ENCODE results near the gene BATF3.

The BATF3 gene

DNA sequence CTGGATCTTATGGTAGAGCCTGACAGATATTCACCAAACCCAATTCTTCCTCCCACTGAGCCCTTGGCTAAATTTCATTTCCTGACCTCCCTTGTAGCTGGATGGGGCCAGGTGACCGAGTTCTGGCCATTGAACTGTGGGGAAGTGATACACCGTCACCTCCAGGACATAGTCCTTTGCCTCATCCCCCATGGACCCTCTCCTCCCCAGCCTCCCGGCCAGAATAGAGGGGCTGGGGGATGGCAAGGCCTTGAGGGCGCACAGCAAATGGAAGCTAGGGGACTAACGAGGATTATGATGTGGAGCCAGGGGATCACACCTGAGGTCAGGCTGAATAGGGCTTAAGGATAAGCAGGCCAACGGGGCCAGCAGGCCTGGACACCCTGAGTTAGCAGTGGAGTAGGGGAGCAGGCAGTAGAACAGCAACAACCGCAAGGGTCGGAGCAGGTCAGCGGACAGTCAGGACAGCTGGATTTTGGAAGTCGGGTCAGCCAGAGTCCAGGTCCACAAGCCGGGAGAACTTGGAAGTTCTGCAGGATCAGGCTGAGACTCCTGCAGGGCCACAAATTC lies 15.0 kb downstream of the BATF3 start:
- no peak for DNase-seq (ENCODE audit: low read depth)

DNA sequence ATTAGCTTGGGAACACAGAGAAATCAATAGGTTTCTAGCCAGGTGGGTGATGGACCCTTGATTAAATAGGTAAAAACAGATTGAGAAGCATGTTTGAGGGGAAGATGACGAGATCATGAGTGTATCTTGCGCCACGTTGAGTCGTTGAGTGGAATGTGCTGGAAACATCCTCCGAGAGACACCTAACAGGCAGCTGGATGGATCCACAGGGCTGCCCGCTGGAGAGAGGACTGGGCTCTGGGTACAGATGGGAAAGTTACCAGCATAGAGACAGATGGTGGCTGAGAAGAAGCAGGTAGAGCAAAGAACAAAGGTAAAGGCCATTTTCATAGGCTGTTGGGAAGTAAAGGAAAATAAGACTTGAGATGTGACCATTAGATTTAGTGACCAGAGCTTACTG lies 15.6 kb downstream of the BATF3 start:
- DNase-seq (ENCODE audit: low read depth), result no peak

DNA sequence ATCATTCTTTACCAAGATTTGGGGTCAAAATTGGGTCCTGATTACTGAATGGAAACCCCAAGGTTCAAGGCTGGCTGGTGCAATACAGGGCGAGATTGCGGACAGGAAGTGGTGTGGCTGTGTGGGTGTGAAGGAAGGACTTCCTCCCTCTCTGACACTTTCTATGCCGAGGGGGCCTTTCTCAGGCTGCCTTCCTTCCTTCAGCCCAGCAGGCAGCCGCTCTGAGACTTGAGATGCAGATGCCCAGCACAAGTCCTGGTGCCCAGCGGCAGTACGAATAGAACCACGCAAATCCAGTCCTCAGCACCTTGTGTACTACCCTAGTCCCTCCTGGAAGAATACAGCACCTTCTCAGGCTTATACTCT lies 16.3 kb downstream of the BATF3 start:
- no peak for DNase-seq (ENCODE audit: low read depth)

DNA sequence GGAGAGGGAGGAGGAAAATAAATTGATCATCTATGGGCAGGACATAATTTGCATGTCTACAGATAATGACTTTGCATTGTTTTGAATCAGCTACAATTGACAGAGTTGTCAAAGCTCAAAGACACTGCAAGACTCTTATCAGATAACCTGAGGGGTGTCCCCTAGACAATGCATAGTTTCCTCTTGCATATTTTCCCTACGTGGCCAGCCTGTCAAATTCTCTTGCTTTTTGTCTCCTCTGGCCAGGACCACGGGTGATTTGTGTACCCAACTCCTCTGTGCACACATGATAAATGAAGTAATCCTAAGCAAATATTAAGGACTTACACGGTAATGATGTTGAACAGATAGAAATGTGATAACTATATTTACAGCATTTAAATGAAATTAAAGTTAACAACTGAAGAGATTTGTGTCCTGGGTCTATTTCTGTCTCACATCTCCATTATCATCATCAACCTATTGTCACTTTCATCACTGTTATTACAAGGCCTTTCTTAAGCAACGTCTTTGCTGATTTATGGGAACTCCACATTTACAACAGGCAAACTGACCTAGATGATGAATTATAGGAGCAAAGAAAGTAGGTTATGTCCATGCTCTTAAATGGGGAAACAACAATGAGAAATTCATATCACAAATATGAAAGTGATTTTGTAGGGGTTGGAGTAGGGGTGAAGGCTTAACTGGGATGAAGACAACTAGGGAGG lies 18.8 kb downstream of the BATF3 start:
- no peak for DNase-seq (ENCODE audit: low read depth)

DNA sequence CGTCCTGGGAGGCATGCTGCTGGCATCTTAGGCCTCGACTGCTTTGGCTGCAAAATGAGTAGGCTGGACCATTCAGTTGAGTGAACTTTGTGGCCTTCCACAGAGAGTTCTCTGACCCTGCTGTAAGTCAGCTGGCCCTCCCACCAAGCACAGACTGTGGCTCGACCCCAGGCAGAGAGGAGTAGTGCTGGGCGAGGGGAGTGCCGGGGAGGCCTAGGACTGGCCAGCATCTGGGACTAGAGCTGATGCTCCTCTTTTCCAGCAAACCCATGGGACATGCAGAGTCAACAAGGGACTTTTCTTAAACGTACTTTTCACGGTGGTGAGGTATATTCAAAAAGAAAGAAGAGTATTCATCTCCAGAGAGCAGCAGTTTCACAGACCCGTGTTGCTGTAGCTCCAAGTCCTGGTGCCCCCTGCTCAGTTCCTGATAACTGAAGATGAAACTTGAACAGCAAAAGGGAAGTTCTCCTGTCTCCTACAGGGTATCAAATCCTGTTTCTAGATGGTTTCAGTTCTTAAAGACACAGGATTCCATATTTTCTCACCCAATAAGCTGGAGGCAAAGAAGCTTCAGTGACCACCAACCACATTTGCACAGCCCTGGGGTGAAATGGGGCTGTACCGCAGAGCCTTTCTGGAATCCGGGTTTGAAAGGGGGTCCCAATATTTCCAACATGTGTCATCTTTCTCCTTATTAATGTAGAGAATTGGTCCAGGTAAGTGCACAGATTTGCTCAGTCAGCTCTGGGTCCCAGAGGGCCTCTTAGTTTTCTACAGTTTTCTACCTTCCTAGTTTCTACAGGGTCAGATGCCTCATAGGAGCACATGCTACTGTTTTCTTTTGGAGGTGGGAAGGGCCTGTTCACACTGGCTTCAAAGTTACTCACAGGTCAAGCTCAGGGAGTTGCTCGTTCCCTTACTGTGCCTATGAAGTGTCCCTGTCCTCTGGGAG lies 20.9 kb downstream of the BATF3 start:
- no peak for DNase-seq (ENCODE audit: low read depth)

DNA sequence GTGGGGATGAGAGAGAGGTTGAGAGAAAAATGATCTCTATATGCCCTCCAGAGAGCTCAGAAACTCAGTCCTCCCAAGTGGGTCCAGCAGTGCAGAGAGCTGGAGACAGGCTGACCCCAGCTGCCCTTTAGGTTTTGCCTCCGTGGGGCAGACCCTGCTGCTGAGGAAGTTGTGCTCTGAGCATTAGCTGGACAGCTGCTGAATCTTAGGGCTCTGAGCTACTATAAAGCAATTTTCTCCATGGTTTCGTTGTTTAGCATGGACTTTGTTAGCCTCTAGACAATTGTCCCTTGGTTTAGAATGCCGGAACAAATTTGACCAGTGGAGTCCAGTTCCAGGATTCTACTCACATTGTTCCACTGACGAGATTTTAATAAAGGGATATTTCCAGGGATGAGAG lies 22.1 kb downstream of the BATF3 start:
- DNase-seq (ENCODE audit: low read depth), result no peak

DNA sequence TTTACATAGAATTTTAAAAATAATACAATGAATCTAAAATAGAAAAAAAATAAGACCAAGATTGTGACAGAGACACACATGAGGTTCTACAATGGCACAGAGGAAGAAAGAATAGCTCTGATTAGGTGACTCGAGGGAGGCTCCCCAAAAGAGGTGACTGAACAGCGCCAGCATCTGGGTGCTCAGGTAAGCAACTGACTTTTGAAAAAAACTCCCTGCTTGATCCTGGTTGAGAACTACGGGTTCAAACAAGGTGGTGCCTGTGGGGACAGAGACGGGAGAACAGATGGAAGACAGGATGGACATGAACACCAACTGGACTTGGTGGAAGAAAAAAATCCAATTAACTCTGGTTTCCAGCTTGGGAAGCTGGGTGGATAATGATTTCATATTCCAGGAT lies 22.5 kb downstream of the BATF3 start:
- DNase-seq (ENCODE audit: low read depth), result no peak

DNA sequence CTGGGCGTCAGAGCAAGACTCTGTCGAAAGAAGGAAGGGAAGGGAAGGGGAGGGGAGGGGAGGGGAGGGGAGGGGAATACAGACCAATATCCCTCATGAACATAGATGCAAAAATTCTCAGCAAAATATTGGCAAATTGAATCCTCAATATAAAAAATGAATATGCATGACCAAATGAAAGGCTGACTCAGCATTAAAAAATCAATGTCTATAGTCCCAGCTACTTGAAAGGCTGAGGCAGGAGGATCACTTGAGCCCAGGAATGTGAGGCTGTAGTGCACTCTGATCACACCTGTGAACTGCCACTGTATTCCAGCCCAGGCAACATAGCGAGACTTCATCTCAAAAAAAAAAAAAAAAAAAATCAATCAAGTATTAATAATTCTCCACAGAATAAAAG lies 24.0 kb downstream of the BATF3 start:
- no peak for DNase-seq (ENCODE audit: low read depth)

DNA sequence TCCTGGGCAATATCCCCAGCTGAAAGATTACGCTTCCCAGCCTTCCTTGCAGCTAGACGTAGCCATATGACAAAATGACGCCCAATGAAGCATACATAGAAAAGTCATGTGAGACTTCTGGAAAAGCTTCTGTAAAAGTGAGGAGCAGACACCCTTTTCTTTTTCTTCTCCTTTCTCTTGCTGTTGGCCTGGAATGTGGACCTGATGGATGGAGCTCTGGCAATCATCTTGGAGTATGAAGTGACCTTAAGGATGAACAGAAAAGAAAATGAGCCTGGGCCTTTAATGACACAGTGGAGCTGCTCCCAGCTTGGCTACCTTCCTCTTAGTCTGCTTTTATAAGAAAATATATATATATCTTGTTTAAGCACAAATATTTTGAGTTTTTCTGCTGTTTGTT lies 24.8 kb downstream of the BATF3 start:
- no peak for DNase-seq (ENCODE audit: low read depth)

DNA sequence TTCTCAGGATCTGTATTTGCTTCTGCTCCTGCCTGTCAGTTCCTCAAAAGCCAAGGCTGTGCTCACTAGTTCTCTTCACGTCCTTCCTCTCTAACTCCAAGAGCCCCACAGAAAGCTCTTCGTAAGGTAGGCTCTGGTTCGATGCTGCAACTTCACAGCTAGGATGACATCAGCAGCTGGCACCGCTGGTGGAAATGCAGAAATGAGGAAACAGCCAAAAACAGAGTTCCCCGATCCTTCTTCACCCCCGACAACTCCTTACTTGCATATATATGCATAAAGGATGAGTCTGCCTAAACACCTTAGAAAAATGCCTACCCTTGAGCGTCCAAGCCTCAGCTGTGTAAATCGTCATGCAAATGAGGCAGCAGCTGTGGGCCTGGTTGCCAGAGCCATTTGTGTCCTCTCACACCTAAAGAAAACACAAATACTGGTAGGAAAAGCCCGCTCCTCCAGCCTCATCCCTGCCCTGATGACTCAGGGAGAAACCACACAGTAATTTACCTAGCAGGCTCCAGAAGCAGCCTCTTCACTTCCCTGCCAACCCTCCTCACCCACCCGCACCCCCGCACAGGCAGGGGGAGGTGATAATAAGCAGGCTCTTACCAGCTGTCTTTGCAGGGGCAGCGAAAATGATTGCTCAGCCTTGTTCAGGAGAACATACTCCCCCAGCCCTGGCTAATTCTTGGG lies 28.2 kb downstream of the BATF3 start:
- no peak for DNase-seq (ENCODE audit: low read depth)

DNA sequence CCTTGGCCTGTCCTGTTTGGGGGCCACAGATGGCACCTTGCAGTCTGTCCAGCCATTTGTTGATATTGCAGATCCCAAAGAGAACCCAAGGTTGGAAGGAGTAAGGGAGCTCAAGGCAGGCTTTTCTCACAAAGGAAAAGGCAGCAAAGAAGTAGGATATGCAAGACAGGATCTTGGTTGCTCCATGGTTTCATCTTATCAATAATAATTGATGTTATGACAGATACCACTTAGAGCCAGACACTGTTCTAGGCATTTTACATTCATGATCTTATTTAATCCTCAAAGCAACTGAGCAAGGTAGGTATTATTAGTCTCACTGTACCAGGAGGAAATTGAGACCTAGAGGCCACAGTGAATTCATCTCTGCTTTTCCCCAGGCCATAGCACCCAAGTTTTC lies 28.8 kb downstream of the BATF3 start:
- no peak for DNase-seq (ENCODE audit: low read depth)

DNA sequence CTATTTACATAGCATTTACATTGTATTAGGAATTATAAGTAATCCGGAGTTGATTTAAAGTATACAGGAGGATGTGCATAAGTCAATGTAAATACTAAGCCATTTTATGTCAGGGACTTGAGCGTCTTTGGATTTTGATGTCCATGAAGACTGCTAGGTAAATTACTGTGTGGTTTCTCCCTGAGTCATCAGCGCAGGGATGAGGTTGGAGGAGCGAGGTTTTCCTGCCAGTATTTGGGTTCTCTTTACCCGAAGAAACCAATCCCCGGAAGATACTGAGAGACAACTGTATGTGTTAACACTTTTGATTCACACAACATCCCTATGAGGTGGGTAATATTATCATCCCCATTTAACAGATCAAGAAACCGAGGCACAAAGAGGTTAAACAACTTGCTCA lies 29.3 kb downstream of the BATF3 start:
- no peak for DNase-seq (ENCODE audit: low read depth)

DNA sequence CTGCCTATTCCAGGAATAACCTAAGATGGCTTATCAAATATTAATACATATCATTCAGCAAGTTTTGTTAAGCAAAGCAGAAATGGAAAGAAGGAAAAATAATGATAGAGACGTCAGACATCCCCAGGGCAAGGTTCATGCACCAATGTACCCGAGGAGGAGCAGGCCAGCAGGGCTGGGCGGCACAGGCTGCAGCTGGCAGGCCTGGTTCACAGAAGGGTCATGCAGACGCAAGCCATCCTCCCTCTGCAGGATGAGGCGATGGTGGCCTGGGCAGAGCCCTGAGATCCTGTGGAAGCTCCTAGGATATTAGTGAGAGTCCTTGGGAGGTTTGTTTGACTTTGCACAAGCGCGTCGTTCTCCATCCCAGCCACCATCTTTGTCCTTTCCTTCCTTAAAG lies 30.0 kb downstream of the BATF3 start:
- no peak for DNase-seq (ENCODE audit: low read depth)

DNA sequence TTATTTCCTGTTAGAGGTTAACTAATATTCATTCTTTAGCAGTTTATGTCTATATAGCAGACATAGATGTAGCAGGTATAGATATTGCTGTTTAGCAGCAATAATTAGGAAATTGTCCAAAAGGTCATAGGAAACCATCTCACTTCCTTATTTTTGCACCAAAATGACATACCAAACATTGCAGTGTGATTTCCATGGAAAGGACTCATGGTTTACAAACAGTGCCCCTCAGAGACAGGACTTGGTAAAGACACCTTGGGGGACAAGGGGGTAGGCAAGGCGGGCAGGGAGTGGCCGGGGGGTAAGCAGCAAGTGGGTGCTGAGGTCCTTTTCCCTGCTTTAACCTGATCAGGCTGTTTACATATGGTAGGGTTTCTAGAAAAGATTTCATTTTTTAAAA lies 30.5 kb downstream of the BATF3 start:
- no peak for DNase-seq (ENCODE audit: low read depth)

DNA sequence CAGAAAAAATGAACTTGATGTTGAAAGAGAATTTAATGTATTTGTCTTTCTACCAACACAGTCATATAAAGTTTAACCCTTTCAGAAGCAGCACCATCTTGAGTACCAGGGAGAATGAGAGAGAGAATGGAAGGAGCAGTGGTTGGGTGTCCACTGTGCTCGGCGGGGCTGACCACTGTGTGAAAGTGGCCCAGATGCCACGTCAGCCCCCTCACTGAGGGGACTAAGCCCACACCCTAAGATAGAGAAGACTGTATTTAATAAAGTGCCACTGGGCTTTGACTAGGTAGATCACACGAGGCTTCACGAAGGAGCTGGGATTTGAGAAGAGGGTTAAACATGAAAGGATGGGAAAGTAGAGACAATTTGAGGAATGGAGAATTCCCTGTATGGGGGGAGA lies 31.2 kb downstream of the BATF3 start:
- DNase-seq (ENCODE audit: low read depth), result no peak

DNA sequence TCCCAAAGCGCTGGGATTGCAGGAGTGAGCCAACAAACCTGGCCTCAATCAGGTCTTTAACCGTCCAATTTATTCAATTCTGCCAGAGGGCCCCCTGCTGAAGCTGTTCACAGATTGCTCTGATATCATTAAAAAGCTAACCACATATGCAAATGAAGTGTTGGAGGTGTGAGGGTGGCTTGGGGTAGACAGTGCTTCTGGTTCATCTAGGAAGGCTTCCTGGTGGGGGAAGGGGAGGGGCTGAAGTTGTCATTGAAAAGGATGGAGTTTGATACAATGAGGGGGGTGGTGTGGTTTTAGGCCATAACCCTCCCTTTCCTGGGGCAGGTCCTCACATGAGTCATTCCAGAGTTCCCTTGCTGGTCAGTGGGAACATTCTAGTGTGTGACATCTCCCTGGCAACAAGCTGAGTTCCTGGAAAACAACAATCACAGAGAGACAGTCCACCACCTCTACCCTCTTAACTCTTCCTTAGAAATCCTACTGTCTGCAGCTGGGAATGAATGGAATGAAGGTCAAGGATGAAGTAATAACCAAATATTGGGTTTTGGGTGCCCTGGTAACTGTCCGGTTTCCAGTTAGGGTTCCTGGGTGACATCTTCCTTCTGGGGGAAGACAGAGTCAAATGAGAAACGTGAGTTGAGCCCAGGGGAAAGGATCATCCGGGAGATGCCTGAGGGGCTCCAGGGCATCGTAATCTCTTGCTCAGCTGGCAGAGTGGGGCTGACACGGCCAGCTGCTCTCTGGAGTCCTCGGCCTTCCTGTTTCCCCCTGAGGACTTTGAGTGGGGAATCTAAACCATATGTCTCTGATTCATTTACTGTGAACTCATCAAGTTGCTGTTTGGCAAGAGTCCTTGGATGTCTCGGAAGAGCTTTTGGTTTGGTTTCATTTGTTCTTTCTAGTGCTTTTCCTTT lies 32.2 kb downstream of the BATF3 start:
- DNase-seq (ENCODE audit: low read depth), result no peak

DNA sequence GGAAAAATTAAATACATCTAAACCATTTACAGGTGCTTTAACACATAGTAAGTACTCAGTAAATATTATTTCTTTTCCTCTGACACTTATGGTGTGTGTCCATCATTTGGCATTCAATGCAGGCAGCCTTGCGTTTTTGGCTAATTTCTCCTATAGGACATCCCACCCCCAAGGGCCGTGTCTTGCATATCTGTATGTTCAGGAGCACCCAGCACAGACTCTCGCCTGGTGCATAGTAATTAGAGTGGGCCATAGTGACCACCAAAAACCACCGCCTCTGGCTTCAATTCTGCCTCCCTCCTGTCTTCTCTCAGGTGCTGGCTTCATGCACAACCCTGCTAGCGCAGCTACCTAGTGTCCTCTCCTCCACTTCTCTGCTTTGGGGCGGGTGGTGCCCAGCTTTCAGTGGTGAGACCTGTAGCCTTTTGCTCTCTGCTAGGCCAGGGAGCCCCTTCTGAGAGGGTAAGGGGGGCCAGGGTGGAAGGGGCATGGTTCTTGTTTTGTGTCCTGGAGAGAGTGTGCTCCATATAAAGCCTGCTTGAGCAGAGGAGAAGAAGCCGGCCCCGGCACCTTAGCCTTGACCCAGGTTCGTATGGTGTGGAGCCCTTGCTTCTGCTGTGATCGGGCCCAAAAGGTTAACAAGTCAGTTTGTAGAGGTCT lies 33.4 kb downstream of the BATF3 start:
- DNase-seq (ENCODE audit: low read depth), result no peak

DNA sequence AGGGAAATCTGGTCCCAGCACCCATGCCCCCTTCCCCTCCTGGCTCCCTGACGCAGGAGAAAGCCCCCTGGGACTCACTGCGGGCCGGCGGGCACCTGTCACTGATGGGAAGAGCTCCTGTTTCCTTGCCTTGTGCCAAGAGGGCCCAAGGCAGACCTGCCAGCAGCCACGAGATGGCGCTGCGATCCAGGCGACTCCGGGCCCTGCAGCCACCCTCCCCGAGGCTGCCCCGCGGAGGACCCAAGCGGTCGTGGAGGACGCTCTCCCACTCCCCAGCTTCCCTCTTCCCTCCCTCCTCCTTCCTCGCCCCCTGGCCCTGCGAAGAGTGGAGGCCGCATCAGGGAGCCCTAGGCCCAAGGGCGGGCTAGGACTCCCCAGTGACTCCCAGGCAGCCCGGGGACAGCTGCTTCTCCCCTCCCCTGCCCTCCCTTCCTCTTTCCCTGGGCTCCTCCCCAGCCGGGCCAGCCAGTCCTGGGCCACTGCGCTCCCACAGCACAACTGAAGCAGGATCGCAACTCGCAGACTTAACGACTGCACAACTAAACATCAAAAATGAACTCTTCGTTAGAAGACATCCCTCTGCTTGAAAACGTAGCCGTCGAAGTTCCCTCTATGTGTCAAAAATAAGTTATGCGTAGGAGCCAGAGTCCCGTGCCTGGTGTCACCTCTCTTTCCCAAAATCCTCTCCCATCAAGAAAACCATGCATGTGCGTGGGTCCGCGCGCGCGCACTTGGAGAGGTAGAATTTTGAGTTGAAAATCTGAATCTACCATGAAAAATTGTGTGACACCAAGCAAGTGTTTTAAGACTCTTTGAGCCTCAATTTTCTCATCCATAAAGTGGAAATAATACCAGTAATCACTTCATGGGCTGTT lies 34.2 kb downstream of the BATF3 start:
- peak; percentile 47 for DNase-seq (ENCODE audit: low read depth)

DNA sequence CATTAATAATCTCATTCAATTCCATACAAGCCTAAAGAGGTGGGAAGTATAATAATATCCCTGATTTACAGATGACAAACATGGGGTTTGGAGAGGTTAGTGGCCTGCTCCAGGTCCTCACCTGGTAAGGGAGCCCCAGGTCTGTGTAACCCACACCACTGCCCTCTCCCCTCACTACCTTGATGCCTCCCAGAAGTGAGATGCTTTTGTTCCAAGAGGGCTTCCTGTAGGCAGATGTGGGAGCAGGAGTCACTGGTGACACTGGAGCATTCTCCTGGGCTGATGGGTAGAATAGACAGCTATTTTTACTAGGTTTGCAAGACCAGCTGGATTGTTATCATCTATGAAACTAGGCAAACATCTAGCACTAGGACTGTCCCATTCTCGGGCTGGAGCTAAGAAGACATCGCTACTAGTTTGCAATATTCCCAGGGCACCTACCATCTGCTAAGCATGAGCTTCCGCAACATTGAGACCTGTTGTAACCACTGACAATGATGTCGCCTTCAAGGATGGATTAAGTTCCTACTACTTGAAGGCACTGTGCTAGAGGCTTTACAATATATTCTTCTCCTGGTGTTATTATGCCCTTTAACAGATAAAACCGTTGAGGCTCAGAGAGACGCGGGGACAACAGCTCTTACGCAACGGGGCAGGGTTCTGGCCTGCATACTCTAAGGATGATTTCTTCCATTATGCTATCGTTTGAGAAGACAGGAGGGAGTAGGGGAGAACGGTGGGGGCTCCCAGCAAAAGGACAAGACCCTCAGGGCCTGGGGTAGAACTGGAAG lies 35.0 kb downstream of the BATF3 start:
- no peak for DNase-seq (ENCODE audit: low read depth)

Data from T-helper 22 cell (primary cell).